AG20443 (cell line): ENCODE data around the gene SNAPC3.
"Not testable (repeated sequence)": the region's sequence is repeated elsewhere in the genome, so short reads cannot be mapped to it uniquely, and the experiment has no call there.

Source experiments
- DNase-seq: peaks from one replicate; pipeline ENCODE4 v3.0.0; 2012; ENCODE audit warnings: low spot score, mixed read lengths

SNAPC3 gene

GRCh38 chr9:15422372-15423230 is at the start of gene SNAPC3:
SNAPC3 (plus strand) TSS chr9:15422876; CDS start chr9:15422880, 4 bp downstream.
- peak; percentile 98 for DNase-seq

- DNase-seq, result no peak
These were observed 48.8 kb upstream of the SNAPC3 start for GRCh38 chr9:15373881-15374280.

GRCh38 chr9:15374310-15374709 is 48.4 kb upstream of the SNAPC3 start:
- no peak for DNase-seq

GRCh38 chr9:15374825-15375224 is 47.9 kb upstream of the SNAPC3 start:
- DNase-seq, result no peak

- DNase-seq, result peak; percentile 23
These were observed 44.8 kb upstream of the SNAPC3 start for GRCh38 chr9:15377625-15378540.

GRCh38 chr9:15379317-15379716 is 43.4 kb upstream of the SNAPC3 start:
- not testable (repeated sequence) for DNase-seq

GRCh38 chr9:15379888-15380287 is 42.8 kb upstream of the SNAPC3 start:
- DNase-seq, result not testable (repeated sequence)

- DNase-seq, result no peak
These were observed 41.2 kb upstream of the SNAPC3 start for GRCh38 chr9:15381491-15381890.

- no peak for DNase-seq
These were observed 36.2 kb upstream of the SNAPC3 start for GRCh38 chr9:15386465-15386864.

- DNase-seq, result peak; percentile 47
These were observed 33.5 kb upstream of the SNAPC3 start for GRCh38 chr9:15389173-15389572.

- no peak for DNase-seq
These were observed 33.0 kb upstream of the SNAPC3 start for GRCh38 chr9:15389631-15390030.

- DNase-seq, result no peak
These were observed 32.5 kb upstream of the SNAPC3 start for GRCh38 chr9:15390201-15390600.

- DNase-seq, result no peak
These were observed 30.3 kb upstream of the SNAPC3 start for GRCh38 chr9:15392363-15392762.

- no peak for DNase-seq
These were observed 22.3 kb upstream of the SNAPC3 start for GRCh38 chr9:15400281-15400941.

- DNase-seq, result no peak
These were observed 21.4 kb upstream of the SNAPC3 start for GRCh38 chr9:15401266-15401665.

- no peak for DNase-seq
These were observed 19.5 kb upstream of the SNAPC3 start for GRCh38 chr9:15403155-15403554.

GRCh38 chr9:15404171-15404570 is 18.5 kb upstream of the SNAPC3 start:
- DNase-seq, result peak; percentile 37

- DNase-seq, result peak; percentile 52
These were observed 5.8 kb upstream of the SNAPC3 start for GRCh38 chr9:15416880-15417279.

GRCh38 chr9:15417626-15418025 is 5.0 kb upstream of the SNAPC3 start:
- DNase-seq, result no peak

GRCh38 chr9:15420796-15421195 is 1.9 kb upstream of the SNAPC3 start:
- no peak for DNase-seq

- no peak for DNase-seq
These were observed 1.1 kb upstream of the SNAPC3 start for GRCh38 chr9:15421532-15421931.

- DNase-seq, result no peak
These were observed 695 bp upstream of the SNAPC3 start for GRCh38 chr9:15421990-15422371.
